Fibroblast of lung (primary cell): ENCODE results near the gene TMEM134. TPM values are rescaled to one million over a fixed set of nuclear protein-coding genes. Genes with fewer than 3 reads are reported as not detected.

Source experiments
- DNase-seq, 2 donors: peaks; one replicate each; pipeline versions ENCODE4 v3.0.0 to v3.0.0-alpha.2; 2010; ENCODE audit warnings: low read depth in 2 of 2
- H2AFZ ChIP-seq: 2 replicates; pipeline ENCODE4 v1.5.1; 2012; ENCODE audit warnings: low read length, control low read depth, inconsistent platforms
- H3K27ac ChIP-seq: 2 replicates; pipeline ENCODE4 v1.5.1; 2011; ENCODE audit warnings: low read length, control low read depth; ENCODE audit not compliant: insufficient read depth
- H3K27me3 ChIP-seq: 2 replicates; pipeline ENCODE4 v1.5.1; 2011; ENCODE audit warnings: mild to moderate bottlenecking, low read length; ENCODE audit not compliant: control insufficient read depth, insufficient read depth
- H3K36me3 ChIP-seq: 2 replicates; pipeline ENCODE4 v1.5.1; 2011; ENCODE audit warnings: low read length; ENCODE audit not compliant: control insufficient read depth, insufficient read depth
- H3K4me1 ChIP-seq: 2 replicates; pipeline ENCODE4 v1.5.1; 2011; ENCODE audit warnings: low read length; ENCODE audit not compliant: control insufficient read depth, insufficient read depth; ENCODE audit errors: extremely low read depth
- H3K4me2 ChIP-seq: 2 replicates; pipeline ENCODE4 v1.5.1; 2011; ENCODE audit warnings: low read length, control low read depth; ENCODE audit not compliant: insufficient read depth; ENCODE audit errors: extremely low read depth
- H3K4me3 ChIP-seq, 4 experiments: fragments of 200-600 bp in 1 of 4; sonication (generic) in 1 of 4; replicated peaks in 1 of 4; 2 replicates each; pipeline ENCODE4 v1.5.1; 2011 to 2016; ENCODE audit warnings: low read length in 4 of 4, low read depth in 3 of 4, mild to moderate bottlenecking in 3 of 4, control low read depth in 2 of 4, inconsistent platforms in 1 of 4, mixed read lengths in 1 of 4; ENCODE audit not compliant: insufficient read depth in 1 of 4; ENCODE audit errors: control extremely low read depth in 1 of 4
- H3K79me2 ChIP-seq: 2 replicates; pipeline ENCODE4 v1.5.1; 2012; ENCODE audit warnings: mild to moderate bottlenecking, low read length, inconsistent platforms; ENCODE audit not compliant: control insufficient read depth, insufficient read depth
- H3K9ac ChIP-seq: 2 replicates; pipeline ENCODE4 v1.5.1; 2011; ENCODE audit warnings: mild to moderate bottlenecking, low read length, control low read depth; ENCODE audit not compliant: insufficient read depth
- H3K9me3 ChIP-seq: 2 replicates; pipeline ENCODE4 v1.5.1; 2012; ENCODE audit warnings: low read depth, low read length; ENCODE audit not compliant: control insufficient read depth, insufficient read depth
- H4K20me1 ChIP-seq: 2 replicates; pipeline ENCODE4 v1.5.1; 2011; ENCODE audit warnings: low read length; ENCODE audit not compliant: control insufficient read depth, insufficient read depth; ENCODE audit errors: extremely low read depth
- EZH2 ChIP-seq: IDR thresholded peaks from 2 replicates; pipeline ENCODE4 v1.5.1; 2012; ENCODE audit warnings: low read length, control low read depth, mild to moderate bottlenecking; ENCODE audit errors: missing control alignments
- polyA plus RNA-seq, 2 donors: library from polyadenylated mRNA; depleted of rRNA in 1 of 2; stranded (reverse) in 1 of 2; unstranded in 1 of 2; fragments of >200 nt; gene quantifications; 2 replicates each; pipeline ENCODE4 v1.2.1, GENCODE V29; 2011 to 2012; ENCODE audit warnings: missing spikeins in 1 of 2
- total RNA-seq: library from RNA; depleted of rRNA; stranded (reverse); fragments of >200 nt; gene quantifications from 2 replicates; pipeline ENCODE4 v1.2.1, GENCODE V29; 2014
- TF ChIP-seq, protein P1 (sequence below), 2 donors: IDR thresholded peaks in 1 of 2; conservative IDR thresholded peaks in 1 of 2; 1 replicate in 1 of 2; 2 replicates in 1 of 2; pipeline ENCODE4 v1.5.1; 2011 to 2012; ENCODE audit warnings: low read length in 2 of 2, control low read depth in 1 of 2, inconsistent platforms in 1 of 2, low read depth in 1 of 2, mild to moderate bottlenecking in 1 of 2

TMEM134 gene
- total and polyA plus RNA-seq, 2 donors (not counting 1 experiment from before 2014, with no cell fraction given) = 11.2 to 22.0 TPM

DNA sequence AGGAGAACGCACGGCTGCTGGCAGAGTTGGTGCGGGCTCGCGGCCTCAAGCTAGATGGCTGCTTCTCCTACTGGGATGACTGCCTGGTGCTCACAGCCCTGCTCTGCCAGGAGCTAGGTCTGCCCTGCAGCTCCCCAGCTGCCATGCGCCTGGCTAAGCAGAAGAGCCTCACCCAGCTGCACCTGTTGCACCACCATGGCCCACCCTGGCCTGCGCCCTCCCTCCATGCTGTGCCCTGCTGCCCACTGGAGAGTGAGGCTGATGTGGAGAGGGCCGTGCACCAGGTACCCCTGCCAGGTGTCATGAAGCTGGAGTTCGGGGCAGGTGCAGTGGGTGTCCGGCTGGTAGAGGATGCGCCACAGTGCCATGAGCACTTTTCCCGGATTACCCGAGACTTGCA lies 45.6 kb downstream of the TMEM134 start:
- no peak for DNase-seq
- Histone ChIP-seq H2AFZ (no peak overlapping the region), H3K36me3 (no peaks in the 10 kb centered on the region), H3K79me2 (no peaks in the 10 kb centered on the region), H3K9me3 (no peaks in the 10 kb centered on the region), H3K4me2 (no peak overlapping the region), H3K9ac (no peak overlapping the region), H4K20me1 (no peaks in the 10 kb centered on the region), H3K4me1 (peaks cover 5% of the 10 kb centered on the region), H3K27ac (no peak overlapping the region), H3K4me3 (no peak overlapping the region), H3K27me3 (no peaks in the 10 kb centered on the region)
- TF ChIP-seq EZH2 = no peak
- TF ChIP-seq, protein P1, sequence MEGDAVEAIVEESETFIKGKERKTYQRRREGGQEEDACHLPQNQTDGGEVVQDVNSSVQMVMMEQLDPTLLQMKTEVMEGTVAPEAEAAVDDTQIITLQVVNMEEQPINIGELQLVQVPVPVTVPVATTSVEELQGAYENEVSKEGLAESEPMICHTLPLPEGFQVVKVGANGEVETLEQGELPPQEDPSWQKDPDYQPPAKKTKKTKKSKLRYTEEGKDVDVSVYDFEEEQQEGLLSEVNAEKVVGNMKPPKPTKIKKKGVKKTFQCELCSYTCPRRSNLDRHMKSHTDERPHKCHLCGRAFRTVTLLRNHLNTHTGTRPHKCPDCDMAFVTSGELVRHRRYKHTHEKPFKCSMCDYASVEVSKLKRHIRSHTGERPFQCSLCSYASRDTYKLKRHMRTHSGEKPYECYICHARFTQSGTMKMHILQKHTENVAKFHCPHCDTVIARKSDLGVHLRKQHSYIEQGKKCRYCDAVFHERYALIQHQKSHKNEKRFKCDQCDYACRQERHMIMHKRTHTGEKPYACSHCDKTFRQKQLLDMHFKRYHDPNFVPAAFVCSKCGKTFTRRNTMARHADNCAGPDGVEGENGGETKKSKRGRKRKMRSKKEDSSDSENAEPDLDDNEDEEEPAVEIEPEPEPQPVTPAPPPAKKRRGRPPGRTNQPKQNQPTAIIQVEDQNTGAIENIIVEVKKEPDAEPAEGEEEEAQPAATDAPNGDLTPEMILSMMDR (conservative IDR thresholded peaks at IDR 0.05 in 1 of 2, IDR thresholded peaks at IDR 0.05 in 1 of 2; ENCODE audit: low read depth in 1 of 2, low read length in 2 of 2) = no peak

DNA sequence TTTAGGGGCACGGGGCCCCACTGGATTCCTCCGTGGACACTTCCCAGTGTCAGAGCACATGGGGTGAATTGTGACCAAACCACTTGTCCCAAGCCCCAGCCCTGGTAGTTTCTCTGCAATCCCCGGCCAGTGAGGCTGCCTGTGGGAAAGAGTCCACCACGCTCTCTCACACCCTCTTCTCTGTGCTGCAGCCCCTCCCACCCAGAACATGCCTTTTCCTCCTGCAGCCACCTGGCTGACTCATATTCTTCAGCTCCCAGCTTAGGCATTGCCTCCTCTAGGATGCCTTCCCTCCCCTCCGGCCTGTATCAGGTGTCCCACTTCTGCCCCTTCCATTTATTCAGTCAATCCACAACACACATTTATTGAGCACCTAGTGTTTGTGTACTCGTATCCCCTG lies 46.2 kb downstream of the TMEM134 start:
- DNase-seq = no peak
- Histone ChIP-seq H3K9me3 (no peaks in the 10 kb centered on the region), H3K27me3 (no peaks in the 10 kb centered on the region), H2AFZ (no peak overlapping the region), H3K36me3 (no peaks in the 10 kb centered on the region), H3K9ac (no peak overlapping the region), H3K79me2 (no peaks in the 10 kb centered on the region), H3K4me2 (no peak overlapping the region), H3K4me3 (no peak overlapping the region), H3K27ac (no peak overlapping the region), H3K4me1 (peaks cover 5% of the 10 kb centered on the region), H4K20me1 (no peaks in the 10 kb centered on the region)
- TF ChIP-seq EZH2 = no peak
- TF ChIP-seq, protein P1 (conservative IDR thresholded peaks at IDR 0.05 in 1 of 2, IDR thresholded peaks at IDR 0.05 in 1 of 2; ENCODE audit: low read depth in 1 of 2, low read length in 2 of 2) = no peak

DNA sequence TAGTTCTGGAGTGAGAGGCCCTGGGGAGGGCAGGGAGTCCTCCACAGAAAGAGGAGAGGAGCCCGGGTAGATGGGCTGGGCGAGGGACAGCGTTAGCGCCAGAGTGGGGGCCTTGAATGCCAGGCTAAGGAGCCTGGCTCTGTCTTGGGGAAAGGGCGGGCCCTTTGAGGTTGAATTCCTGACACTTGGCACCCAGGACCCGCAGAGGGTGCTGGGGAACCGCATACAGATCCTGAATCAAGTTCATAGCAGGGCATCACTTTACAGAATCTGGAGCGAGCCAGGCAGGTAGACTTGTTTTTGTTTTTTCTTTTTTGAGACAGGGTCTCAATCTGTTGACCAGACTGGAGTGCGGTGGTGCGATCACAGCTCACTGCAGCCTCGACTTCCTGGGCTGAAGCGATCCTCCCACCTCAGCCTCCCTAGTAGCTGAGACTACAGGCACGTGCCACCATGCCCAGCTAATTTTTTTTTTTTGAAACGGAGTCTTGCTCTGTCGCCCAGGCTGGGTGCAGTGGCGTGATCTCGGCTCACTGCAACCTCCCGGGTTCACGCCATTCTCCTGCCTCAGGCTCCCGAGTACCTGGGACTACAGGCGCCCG lies 47.5 kb downstream of the TMEM134 start:
- Histone ChIP-seq H3K27me3 (no peaks in the 10 kb centered on the region), H3K27ac (no peak overlapping the region), H3K36me3 (no peaks in the 10 kb centered on the region), H3K9ac (no peak overlapping the region), H3K9me3 (no peaks in the 10 kb centered on the region), H3K4me3 (peak overlapping the region in 1 of 4 experiments; percentile 28), H3K4me1 (peaks cover 5% of the 10 kb centered on the region), H3K79me2 (no peaks in the 10 kb centered on the region), H4K20me1 (no peaks in the 10 kb centered on the region), H3K4me2 (no peak overlapping the region), H2AFZ (no peak overlapping the region)
- no peak for DNase-seq
- TF ChIP-seq, protein P1 (conservative IDR thresholded peaks at IDR 0.05 in 1 of 2, IDR thresholded peaks at IDR 0.05 in 1 of 2; ENCODE audit: low read depth in 1 of 2, low read length in 2 of 2) = no peak
- TF ChIP-seq EZH2 = no peak
